Tibial nerve (tissue), 4 donors: ENCODE results near the gene BRI3.

ENCODE experiments used
- EP300 ChIP-seq, 2 donors: sonication (generic); formaldehyde crosslinking; IDR thresholded peaks; one replicate each; pipeline ENCODE4 v1.6.1; 2017; ENCODE audit warnings: antibody characterized with exemption in 2 of 2, mild to moderate bottlenecking in 1 of 2
- POLR2A ChIP-seq, 2 donors: fragments of 450-650 bp; IDR thresholded peaks; one replicate each; pipeline ENCODE4 v1.6.1; 2017; ENCODE audit warnings: antibody characterized with exemption in 2 of 2, mild to moderate bottlenecking in 2 of 2, moderate library complexity in 2 of 2
- TF ChIP-seq, protein P1 (sequence below), 5 experiments: fragments of 200-600 bp in 3 of 5; fragments of 450-650 bp in 2 of 5; sonication (generic) in 3 of 5; IDR thresholded peaks; one replicate each; pipeline ENCODE4 v1.5.1; 2016 to 2019; ENCODE audit warnings: antibody characterized with exemption in 5 of 5, mild to moderate bottlenecking in 3 of 5, moderate library complexity in 2 of 5

DNA sequence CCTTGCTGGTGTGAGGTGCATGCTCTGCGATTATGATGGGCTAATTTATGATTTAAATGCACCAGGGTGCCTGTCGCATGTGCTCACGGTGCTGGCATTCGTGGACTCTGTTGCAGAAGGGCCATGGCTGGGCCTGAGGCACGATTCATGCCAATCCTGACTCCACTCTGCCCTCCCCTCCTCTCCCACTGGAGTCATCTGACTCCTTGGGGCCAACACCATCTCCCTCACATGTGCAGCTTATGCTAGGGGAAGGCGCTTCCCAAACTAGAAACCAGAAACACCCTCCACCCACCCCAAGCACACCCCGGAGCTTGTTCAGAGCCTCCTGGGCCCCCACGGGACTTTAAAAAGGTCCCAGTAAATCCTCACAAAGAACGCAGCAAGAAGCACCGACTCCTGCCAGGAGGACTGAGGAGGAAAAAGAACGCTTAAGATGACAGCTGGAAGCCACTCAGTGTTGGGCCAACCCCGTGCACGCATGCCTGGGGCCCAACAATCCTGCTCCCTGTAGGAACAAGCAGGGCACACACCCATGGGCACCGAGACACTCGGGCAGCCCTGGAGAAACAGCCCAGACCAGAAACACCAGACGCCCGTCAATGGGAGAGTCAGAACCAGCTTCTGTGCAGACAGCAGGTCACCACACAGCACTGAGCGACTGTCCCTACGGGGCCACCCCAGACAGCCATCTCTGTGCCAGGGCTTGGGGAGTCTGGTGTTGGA is 14.1 kb downstream of the BRI3 start:
- TF ChIP-seq, protein P1, sequence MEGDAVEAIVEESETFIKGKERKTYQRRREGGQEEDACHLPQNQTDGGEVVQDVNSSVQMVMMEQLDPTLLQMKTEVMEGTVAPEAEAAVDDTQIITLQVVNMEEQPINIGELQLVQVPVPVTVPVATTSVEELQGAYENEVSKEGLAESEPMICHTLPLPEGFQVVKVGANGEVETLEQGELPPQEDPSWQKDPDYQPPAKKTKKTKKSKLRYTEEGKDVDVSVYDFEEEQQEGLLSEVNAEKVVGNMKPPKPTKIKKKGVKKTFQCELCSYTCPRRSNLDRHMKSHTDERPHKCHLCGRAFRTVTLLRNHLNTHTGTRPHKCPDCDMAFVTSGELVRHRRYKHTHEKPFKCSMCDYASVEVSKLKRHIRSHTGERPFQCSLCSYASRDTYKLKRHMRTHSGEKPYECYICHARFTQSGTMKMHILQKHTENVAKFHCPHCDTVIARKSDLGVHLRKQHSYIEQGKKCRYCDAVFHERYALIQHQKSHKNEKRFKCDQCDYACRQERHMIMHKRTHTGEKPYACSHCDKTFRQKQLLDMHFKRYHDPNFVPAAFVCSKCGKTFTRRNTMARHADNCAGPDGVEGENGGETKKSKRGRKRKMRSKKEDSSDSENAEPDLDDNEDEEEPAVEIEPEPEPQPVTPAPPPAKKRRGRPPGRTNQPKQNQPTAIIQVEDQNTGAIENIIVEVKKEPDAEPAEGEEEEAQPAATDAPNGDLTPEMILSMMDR (IDR thresholded peaks at IDR 0.05), result no peak
- TF ChIP-seq EP300 (IDR thresholded peaks at IDR 0.05) (no peak), POLR2A (IDR thresholded peaks at IDR 0.05) (no peak)
